HepG2 (cell line): ENCODE measurements around the gene APOM.

Source experiments
- BHLHE40 ChIP-seq: IDR thresholded peaks from 2 replicates; pipeline ENCODE4 v1.6.1; 2011; ENCODE audit warnings: low read length, improper control_type of control experiment
- CTCF ChIP-seq: sonication (generic); formaldehyde crosslinking; IDR thresholded peaks from 2 replicates; pipeline ENCODE4 v1.5.0; 2020; ENCODE audit warnings: mild to moderate bottlenecking, missing genetic modification reagents, moderate library complexity
- ESRRA ChIP-seq: sonication (generic); formaldehyde crosslinking; IDR thresholded peaks from 2 replicates; pipeline ENCODE4 v1.5.1; 2020; ENCODE audit warnings: mild to moderate bottlenecking, low read depth, missing genetic modification reagents
- HMG20B ChIP-seq: conservative IDR thresholded peaks from 2 replicates; pipeline ENCODE4 v1.6.1; 2016; ENCODE audit warnings: missing genetic modification reagents, missing compliant biosample characterization
- HNF4G ChIP-seq, 2 experiments: sonication (generic) in 1 of 2; formaldehyde crosslinking in 1 of 2; IDR thresholded peaks; 2 replicates each; pipeline versions ENCODE4 v1.4.0 to v1.6.1; 2011 to 2020; ENCODE audit warnings: borderline replicate concordance in 2 of 2, low read depth in 2 of 2, mild to moderate bottlenecking in 2 of 2, low read length in 1 of 2, missing genetic modification reagents in 1 of 2, moderate library complexity in 1 of 2
- HNRNPK ChIP-seq: fragments of 200-400 bp; formaldehyde crosslinking; IDR thresholded peaks from 2 replicates; pipeline ENCODE4 v1.6.1; 2018; ENCODE audit warnings: low read length, low read depth, moderate library complexity, mild to moderate bottlenecking; ENCODE audit not compliant: poor library complexity, severe bottlenecking
- IRF2 ChIP-seq: IDR thresholded peaks from 2 replicates; pipeline ENCODE4 v1.6.1; 2018; ENCODE audit warnings: missing genetic modification reagents, missing compliant biosample characterization
- NAIF1 ChIP-seq: sonication (generic); formaldehyde crosslinking; IDR thresholded peaks from 2 replicates; pipeline ENCODE4 v1.5.0; 2020; ENCODE audit warnings: mild to moderate bottlenecking, missing genetic modification reagents, borderline replicate concordance
- PBX3 ChIP-seq: sonication (generic); formaldehyde crosslinking; IDR thresholded peaks from 2 replicates; pipeline ENCODE4 v1.8.1; 2023; ENCODE audit warnings: missing genetic modification reagents, inconsistent platforms, borderline replicate concordance
- PREB ChIP-seq: sonication (generic); formaldehyde crosslinking; IDR thresholded peaks from 2 replicates; pipeline ENCODE4 v1.4.0; 2020; ENCODE audit warnings: missing genetic modification reagents
- SUZ12 ChIP-seq: fragments of 150-350 bp; IDR thresholded peaks from 2 replicates; pipeline ENCODE4 v1.6.1; 2014; ENCODE audit warnings: low read depth, low read length
- ZBTB40 ChIP-seq, 2 experiments: fragments of 450-650 bp in 1 of 2; sonication (generic) in 1 of 2; formaldehyde crosslinking in 1 of 2; IDR thresholded peaks; 2 replicates each; pipeline versions ENCODE4 v1.6.1 to v1.8.0; 2016 to 2022; ENCODE audit warnings: antibody characterized with exemption in 1 of 2, mild to moderate bottlenecking in 1 of 2, missing genetic modification reagents in 1 of 2
- ZNF124 ChIP-seq: sonication (generic); formaldehyde crosslinking; IDR thresholded peaks from 2 replicates; pipeline ENCODE4 v1.4.0; 2020; ENCODE audit warnings: missing genetic modification reagents
- ZNF354B ChIP-seq: sonication (generic); formaldehyde crosslinking; IDR thresholded peaks from 2 replicates; pipeline ENCODE4 v1.8.0; 2022; ENCODE audit warnings: mild to moderate bottlenecking, missing genetic modification reagents

GRCh38 chr6:31690231-31691077 is 34.8 kb downstream of the APOM start:
- no peak for TF ChIP-seq HNRNPK
- no peak for TF ChIP-seq HMG20B
- no peak for TF ChIP-seq CTCF (CRISPR knock-in tag)
- no peak for TF ChIP-seq BHLHE40
- TF ChIP-seq SUZ12, result no peak
- TF ChIP-seq PBX3, result no peak
- TF ChIP-seq ZNF354B (CRISPR knock-in tag), result no peak
- TF ChIP-seq ZBTB40 (IDR thresholded peaks at IDR 0.05), result no peak
- no peak for TF ChIP-seq ZBTB40 (CRISPR knock-in tag; IDR thresholded peaks at IDR 0.05)
- TF ChIP-seq ESRRA (CRISPR knock-in tag), result no peak
- no peak for TF ChIP-seq ZNF124 (CRISPR knock-in tag)
- no peak for TF ChIP-seq HNF4G (IDR thresholded peaks at IDR 0.05; ENCODE audit: borderline replicate concordance, low read depth, low read length)
- no peak for TF ChIP-seq HNF4G (CRISPR knock-in tag; IDR thresholded peaks at IDR 0.05; ENCODE audit: borderline replicate concordance, low read depth)
- TF ChIP-seq IRF2 (CRISPR knock-in tag), result no peak
- no peak for TF ChIP-seq PREB (CRISPR knock-in tag)
- no peak for TF ChIP-seq NAIF1
